Activated CD4-positive, alpha-beta T cell treated with anti-CD3 and anti-CD28 coated beads, Interleukin-2, Interleukin-4, amounts not matched to agents 100 ng/mL and 50 ng/mL, durations not matched to agents 16 hours and 8 hours (primary cell): ENCODE measurements around the gene LRP2.
"Not testable (repeated sequence)": the region's sequence is repeated elsewhere in the genome, so short reads cannot be mapped to it uniquely, and the experiment has no call there.

Source experiments
- DNase-seq: peaks from one replicate; pipeline ENCODE4 v3.0.0-alpha.2; 2020; ENCODE audit warnings: low spot score

The LRP2 gene

GRCh38 chr2:169301596-169302335 lies 60.6 kb downstream of the LRP2 start:
- no peak for DNase-seq

GRCh38 chr2:169300636-169301530 lies 61.5 kb downstream of the LRP2 start:
- no peak for DNase-seq

DNA sequence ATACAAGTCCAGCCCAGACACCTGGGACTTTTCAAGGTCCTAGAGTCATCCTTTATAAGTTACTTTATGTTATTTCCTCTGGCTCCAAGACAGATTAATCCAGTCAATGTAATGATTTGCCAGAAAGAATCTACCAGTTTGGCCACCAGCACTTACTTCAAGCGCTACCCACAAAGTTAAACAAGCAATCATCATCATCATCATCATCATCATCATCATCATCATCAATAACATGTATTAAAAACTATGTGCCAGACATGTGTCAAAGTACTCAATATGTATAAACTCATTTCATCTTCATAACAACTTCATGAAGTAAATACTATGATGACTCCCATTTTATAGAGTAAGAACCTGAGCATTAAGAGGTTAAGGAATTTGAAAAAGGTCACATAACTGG lies 64.3 kb downstream of the LRP2 start:
- no peak for DNase-seq

DNA sequence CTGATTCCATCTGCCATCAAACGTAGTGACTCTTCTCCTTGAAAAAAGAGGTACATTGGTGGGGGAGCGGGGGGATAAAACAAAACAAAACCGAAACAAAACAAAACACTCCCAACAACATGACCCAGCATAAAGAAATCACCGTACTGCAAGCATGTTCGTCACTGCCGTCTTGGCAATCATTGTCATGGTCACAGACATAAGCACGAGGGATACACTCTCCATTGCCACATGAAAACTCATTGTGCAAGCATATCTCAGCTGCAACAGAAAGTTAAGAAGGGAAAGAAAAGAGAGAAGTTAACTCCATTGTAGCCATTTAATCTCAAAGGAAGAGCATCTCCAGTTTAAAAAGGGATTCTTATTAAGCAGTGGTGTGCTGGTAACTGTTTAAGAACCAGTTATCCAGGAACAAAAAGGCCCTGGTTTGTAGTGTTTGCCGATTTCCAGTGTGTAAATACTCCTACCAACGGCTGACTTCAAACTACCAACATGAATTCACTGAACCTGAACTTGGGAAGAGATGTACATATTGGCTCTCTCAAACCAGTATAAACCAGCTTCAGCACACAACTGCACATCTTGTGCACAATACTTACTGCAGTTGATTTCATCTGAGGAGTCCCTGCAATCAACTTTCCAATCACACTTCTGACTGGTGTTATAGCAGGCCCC lies 68.2 kb downstream of the LRP2 start:
- DNase-seq: no peak

DNA sequence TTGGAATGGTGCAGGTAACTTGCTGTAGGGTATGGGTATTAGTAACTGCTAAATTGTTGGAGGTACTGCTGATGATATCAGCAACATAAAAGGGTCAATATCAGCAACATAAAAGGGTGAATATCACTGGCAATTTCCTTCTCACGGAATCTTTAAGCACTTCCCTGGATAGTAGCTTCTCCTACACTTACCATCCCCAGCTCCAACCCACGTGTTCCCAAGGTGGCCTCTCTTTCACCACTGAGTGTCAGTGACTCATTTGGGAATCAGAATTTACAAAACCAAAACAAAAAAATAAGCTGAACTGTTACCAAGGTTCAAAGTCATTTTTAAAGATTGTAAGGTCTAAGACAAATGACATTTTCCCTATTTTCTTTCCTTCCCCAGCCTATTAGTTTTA lies 70.8 kb downstream of the LRP2 start:
- DNase-seq: no peak

GRCh38 chr2:169290433-169290832 lies 71.9 kb downstream of the LRP2 start:
- DNase-seq: no peak

GRCh38 chr2:169287666-169288065 lies 74.7 kb downstream of the LRP2 start:
- no peak for DNase-seq

DNA sequence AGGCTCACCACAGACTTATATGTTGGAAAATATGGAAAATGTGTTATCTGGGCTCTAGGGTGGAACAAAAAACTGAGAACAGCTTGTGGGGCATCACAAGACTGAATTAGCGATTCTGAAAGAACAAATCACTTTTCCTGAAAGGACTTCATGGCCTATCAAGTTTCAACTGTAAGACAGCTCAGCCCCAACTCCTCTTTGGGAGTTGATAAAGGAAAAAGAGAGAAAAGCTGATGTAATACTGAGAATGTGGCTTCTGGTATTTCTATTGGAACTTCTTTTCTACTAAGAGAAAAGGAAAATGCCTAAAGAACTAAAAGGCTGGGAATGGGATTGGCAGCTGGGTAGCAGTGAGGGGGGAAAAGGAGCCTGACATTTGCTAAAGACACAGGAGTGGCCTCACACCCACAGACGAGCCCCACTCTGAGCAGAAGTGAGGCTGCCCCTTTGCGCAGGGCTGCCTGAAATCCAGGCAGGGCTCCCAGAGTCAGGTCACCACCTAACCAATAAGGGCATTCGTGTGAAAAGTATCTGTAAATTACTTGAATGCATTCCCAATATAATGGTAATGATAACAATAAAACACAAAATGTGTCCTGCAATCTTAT lies 75.6 kb downstream of the LRP2 start:
- no peak for DNase-seq

DNA sequence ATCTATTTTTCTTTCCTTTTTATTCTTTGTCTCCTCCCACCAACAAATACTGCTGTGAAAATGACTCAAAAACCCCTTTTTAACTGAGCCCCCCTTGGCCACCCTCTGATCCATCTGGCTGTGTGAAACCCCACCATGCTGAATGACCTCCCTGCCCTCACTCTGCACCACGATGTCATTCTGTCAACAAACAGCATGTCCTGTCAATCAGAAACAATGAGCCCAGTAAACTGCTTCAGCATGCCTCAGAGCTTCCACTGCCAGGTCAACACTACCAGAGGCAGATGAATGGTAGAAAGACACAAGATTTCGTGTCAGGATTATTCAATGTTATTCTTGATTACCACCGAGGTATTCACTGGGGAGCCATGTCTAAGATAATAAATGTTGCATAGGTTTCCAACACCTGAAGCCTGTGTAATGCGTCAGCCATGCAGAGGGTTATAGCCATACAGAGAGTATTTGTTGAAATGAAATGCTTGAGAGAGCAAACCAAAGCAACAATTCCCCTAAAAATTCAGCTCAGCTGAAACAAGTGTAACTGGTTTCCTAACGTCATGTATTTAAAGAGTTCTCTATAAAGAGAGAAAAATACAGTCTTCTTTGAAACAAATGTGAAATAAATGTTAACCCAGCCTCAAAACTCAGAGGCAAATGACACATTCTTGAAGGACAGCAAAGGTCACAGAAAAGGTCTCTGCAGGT lies 76.7 kb downstream of the LRP2 start:
- DNase-seq: no peak

GRCh38 chr2:169280502-169280901 lies 81.8 kb downstream of the LRP2 start:
- no peak for DNase-seq

- DNase-seq: peak; percentile 1
Measured at GRCh38 chr2:169275696-169276444, 86.5 kb downstream of the LRP2 start.

DNA sequence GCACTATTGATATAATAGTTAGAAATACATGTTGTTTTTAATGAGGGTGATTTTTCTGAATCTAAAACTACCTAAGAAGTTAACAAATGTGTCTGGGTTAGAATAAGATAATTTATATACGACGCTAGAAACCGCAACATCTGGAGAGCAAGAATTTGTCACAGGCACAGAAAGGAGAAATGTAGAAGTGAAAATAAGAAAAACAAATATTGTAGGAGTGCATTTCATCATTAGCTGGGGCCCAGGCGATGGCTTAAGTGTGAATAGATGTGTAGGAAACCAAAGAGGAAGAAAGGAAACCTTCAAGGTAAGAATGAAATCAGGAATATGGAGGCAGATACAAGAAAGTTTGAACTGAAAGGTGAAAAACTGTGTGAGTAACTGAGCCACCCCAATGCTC lies 90.3 kb downstream of the LRP2 start:
- no peak for DNase-seq

DNA sequence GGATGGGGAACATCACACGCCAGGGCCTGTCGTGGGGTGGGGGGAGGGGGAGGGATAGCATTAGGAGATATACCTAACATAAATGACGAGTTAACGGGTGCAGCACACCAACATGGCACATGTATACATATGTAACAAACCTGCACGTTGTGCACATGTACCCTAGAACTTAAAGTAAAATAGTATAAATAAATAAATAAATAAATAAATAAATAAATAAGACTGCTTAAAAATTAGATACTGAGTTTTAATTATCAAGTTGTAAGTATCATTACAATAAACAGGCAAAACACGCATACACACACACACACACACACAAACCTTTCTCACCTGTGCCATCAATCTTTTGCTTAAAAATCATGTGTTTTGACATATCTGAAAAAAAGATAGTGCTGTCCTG lies 91.8 kb downstream of the LRP2 start:
- not testable (repeated sequence) for DNase-seq

DNA sequence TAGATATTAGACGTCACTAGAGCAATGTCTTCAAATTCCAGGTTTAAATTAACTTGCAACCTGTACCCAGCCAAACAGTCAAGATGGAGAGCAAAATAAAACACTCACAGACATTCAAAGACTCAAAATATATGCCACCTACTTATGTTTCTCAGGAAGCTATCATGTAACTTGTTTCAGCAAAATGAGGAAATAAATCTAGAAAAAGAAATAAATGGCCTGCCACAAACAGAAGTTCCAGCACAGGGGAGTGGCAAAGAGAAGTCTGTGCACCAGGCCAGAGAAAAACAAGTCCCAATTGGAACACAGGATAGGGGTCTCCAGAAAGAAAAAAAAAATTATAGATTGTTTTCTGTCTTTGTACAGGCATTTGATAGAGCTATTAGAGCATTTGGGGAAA lies 96.7 kb downstream of the LRP2 start:
- DNase-seq: no peak

GRCh38 chr2:169260846-169261642 lies 101.3 kb downstream of the LRP2 start:
- no peak for DNase-seq

GRCh38 chr2:169260246-169260645 lies 102.1 kb downstream of the LRP2 start:
- no peak for DNase-seq

DNA sequence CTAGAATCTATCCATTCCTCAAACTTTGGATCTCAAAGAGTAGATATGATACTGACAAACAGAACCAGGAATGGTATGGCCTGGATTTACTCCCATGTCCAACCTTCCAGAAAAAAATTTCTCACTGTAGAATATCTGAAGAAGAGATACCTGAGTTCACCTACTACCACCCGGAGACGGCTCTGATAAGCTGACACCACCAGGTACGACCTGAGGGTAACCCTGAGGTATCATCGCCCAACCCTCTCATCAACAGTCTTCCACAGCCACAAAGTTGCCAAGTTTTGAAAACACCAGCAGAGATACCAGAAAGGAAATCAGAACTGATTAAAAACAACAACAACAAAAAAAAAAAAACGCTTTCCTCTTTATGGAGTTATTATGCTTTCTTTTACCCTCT lies 102.9 kb downstream of the LRP2 start:
- DNase-seq: no peak

DNA sequence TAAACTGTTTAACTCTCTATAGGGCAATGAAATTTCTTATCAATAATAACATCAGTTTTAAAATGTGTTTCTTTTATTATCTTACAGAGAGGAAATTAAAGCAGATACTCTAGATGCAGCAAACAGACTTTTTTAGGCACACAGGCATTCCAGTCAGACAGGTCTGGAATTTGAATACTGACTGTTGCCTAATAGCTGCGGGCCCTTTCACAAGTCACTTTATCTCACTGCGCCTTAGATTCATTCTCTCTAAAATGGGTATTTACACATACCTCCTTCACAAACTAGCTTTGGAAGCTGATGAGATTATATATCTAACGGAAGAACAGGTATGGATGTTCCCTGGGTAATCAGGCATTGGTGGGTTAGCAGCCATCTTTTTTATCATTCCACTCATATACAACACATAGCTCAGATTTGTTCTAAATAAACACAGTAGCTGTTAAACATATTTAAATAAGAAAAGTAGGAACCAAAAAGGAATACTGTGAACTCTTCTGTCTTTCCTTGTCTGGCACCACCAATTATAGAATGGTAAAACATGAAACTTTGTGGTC lies 104.2 kb downstream of the LRP2 start:
- no peak for DNase-seq

- DNase-seq: no peak
Measured at GRCh38 chr2:169254774-169255173, 107.6 kb downstream of the LRP2 start.

DNA sequence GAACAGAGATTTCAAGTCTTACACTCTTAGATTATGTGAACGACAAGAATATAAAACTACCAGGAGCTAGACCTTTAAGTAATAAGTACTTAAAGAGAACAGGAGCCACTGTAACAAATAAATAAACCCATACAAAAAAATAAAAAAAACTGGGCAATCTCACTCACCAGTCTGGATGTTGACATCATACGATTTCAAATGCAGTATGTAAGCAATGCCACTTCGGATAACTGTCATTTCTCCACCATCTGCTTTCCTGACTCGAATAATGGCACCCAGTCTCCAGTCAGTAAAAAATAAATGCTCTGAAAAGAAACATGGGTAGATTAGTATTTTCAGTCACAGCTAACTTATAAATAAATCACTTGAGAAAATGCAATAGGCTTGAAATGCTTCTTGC lies 115.1 kb downstream of the LRP2 start:
- no peak for DNase-seq
